HUES64 (cell line): ENCODE data around the gene ALDH5A1.

Experiments
- H3K27ac ChIP-seq: 2 replicates; pipeline ENCODE4 v1.7.0; 2013; ENCODE audit warnings: low read depth, low read length, inconsistent platforms
- H3K27me3 ChIP-seq: 2 replicates; pipeline ENCODE4 v1.6.1; 2013; ENCODE audit warnings: mild to moderate bottlenecking, low read length; ENCODE audit not compliant: insufficient read depth
- H3K36me3 ChIP-seq: 2 replicates; pipeline ENCODE4 v1.6.1; 2013; ENCODE audit warnings: mild to moderate bottlenecking, low read length; ENCODE audit not compliant: insufficient read depth
- H3K4me1 ChIP-seq: 2 replicates; pipeline ENCODE4 v1.6.1; 2013; ENCODE audit warnings: mild to moderate bottlenecking, low read length, moderate library complexity; ENCODE audit not compliant: insufficient read depth
- H3K4me3 ChIP-seq: 2 replicates; pipeline ENCODE4 v1.5.1; 2013; ENCODE audit warnings: mild to moderate bottlenecking, low read length, moderate library complexity
- H3K9ac ChIP-seq: 2 replicates; pipeline ENCODE4 v1.6.1; 2013; ENCODE audit warnings: mild to moderate bottlenecking, low read depth, low read length
- H3K9me3 ChIP-seq: 2 replicates; pipeline ENCODE4 v1.6.1; 2013; ENCODE audit warnings: low read depth, low read length; ENCODE audit not compliant: insufficient read depth
- WGBS: fragments of 150-250, 120-280 bp; methylation state at CpG from one replicate; pipeline ENCODE4 v1.1.7; 2013; ENCODE audit warnings: missing lambda C conversion rate; 5-methylcytosine and 5-hydroxymethylcytosine counted together

ALDH5A1 gene

GRCh38 chr6:24486065-24486464 lies 8.7 kb upstream of the ALDH5A1 start:
- H3K4me1 ChIP-seq = no peaks in the 10 kb centered on the region
- no peak overlapping the region for H3K4me3 ChIP-seq
- WGBS = 93% methylated on average over 4 of the region's 4 CpGs
- H3K27me3 ChIP-seq = no peaks in the 10 kb centered on the region
- H3K9ac ChIP-seq = no peak overlapping the region
- H3K27ac ChIP-seq = no peak overlapping the region
- H3K36me3 ChIP-seq = no peaks in the 10 kb centered on the region
- H3K9me3 ChIP-seq = no peaks in the 10 kb centered on the region

- H3K4me3 ChIP-seq = no peak within 1 kb of the TSS
- H3K27me3 ChIP-seq = peaks cover 12% of the 10 kb centered on the region
- no peaks in the 10 kb centered on the region for H3K4me1 ChIP-seq
- H3K36me3 ChIP-seq = no peaks in the 10 kb centered on the region
- no peak within 1 kb of the TSS for H3K27ac ChIP-seq
- WGBS = 90% methylated on average over 6 of the region's 6 CpGs
- H3K9me3 ChIP-seq = no peaks in the 10 kb centered on the region
- H3K9ac ChIP-seq = no peak within 1 kb of the TSS
Observed at GRCh38 chr6:24489470-24489869, 5.3 kb upstream of the ALDH5A1 start, which contains the start of gene GPLD1. Gene GPLD1, minus strand, starts transcription at chr6:24489578. Its CDS starts 67 bp downstream, at chr6:24489511.

GRCh38 chr6:24489881-24490280 lies 4.9 kb upstream of the ALDH5A1 start:
- WGBS = 100% methylated on average over 1 of the region's 2 CpGs
- no peaks in the 10 kb centered on the region for H3K9me3 ChIP-seq
- H3K27me3 ChIP-seq = peaks cover 15% of the 10 kb centered on the region
- H3K4me3 ChIP-seq = no peak overlapping the region
- no peaks in the 10 kb centered on the region for H3K36me3 ChIP-seq
- H3K27ac ChIP-seq = no peak overlapping the region
- H3K9ac ChIP-seq = no peak overlapping the region
- no peaks in the 10 kb centered on the region for H3K4me1 ChIP-seq

- Histone ChIP-seq H3K9ac (no peak overlapping the region), H3K4me1 (peaks cover 4% of the 10 kb centered on the region; the same call in 1 of the 2 replicates), H3K9me3 (no peaks in the 10 kb centered on the region), H3K4me3 (no peak overlapping the region), H3K36me3 (no peaks in the 10 kb centered on the region), H3K27ac (no peak overlapping the region), H3K27me3 (peaks cover 19% of the 10 kb centered on the region)
- 83% methylated on average over 4 of the region's 4 CpGs for WGBS
Observed at GRCh38 chr6:24490948-24491347, 3.8 kb upstream of the ALDH5A1 start.

GRCh38 chr6:24492475-24492874 lies 2.3 kb upstream of the ALDH5A1 start:
- no peak overlapping the region for H3K27ac ChIP-seq
- H3K36me3 ChIP-seq = no peaks in the 10 kb centered on the region
- peaks cover 31% of the 10 kb centered on the region for H3K27me3 ChIP-seq
- H3K4me3 ChIP-seq = no peak overlapping the region
- no peak overlapping the region for H3K9ac ChIP-seq
- no peaks in the 10 kb centered on the region for H3K9me3 ChIP-seq
- WGBS = 66% methylated on average over 2 of the region's 3 CpGs
- H3K4me1 ChIP-seq = peaks cover 5% of the 10 kb centered on the region; the same call in 1 of the 2 replicates

- Histone ChIP-seq H3K4me1 (peaks cover 5% of the 10 kb centered on the region; the same call in 1 of the 2 replicates), H3K4me3 (peak overlapping the region; percentile 72), H3K27me3 (peaks cover 31% of the 10 kb centered on the region), H3K27ac (no peak overlapping the region), H3K36me3 (no peaks in the 10 kb centered on the region), H3K9ac (peak overlapping the region; percentile 71), H3K9me3 (no peaks in the 10 kb centered on the region)
- 31% methylated on average over 36 of the region's 36 CpGs for WGBS
Observed at GRCh38 chr6:24493945-24494820, 586 bp upstream of the ALDH5A1 start.

GRCh38 chr6:24497254-24497970 lies 2.6 kb downstream of the ALDH5A1 start:
- 90% methylated on average over 11 of the region's 11 CpGs for WGBS

GRCh38 chr6:24500683-24501082 lies 5.9 kb downstream of the ALDH5A1 start:
- Histone ChIP-seq H3K27ac (no peak overlapping the region), H3K4me1 (peaks cover 10% of the 10 kb centered on the region; the same call in 1 of the 2 replicates), H3K9ac (no peak overlapping the region), H3K9me3 (no peaks in the 10 kb centered on the region), H3K27me3 (peaks cover 15% of the 10 kb centered on the region; the same call in 1 of the 2 replicates), H3K36me3 (no peaks in the 10 kb centered on the region), H3K4me3 (no peak overlapping the region)
- WGBS = 100% methylated on average over 1 of the region's 3 CpGs

More at GRCh38 chr6:24497254-24497970, 2.6 kb downstream of the ALDH5A1 start:
- Histone ChIP-seq H3K27me3 (peaks cover 31% of the 10 kb centered on the region), H3K9ac (no peak overlapping the region), H3K4me1 (peaks cover 11% of the 10 kb centered on the region; the same call in 1 of the 2 replicates), H3K36me3 (no peaks in the 10 kb centered on the region), H3K9me3 (no peaks in the 10 kb centered on the region), H3K27ac (no peak overlapping the region), H3K4me3 (no peak overlapping the region)

- Histone ChIP-seq H3K9me3 (no peaks in the 10 kb centered on the region), H3K4me1 (peaks cover 6% of the 10 kb centered on the region; the same call in 1 of the 2 replicates), H3K27me3 (peaks cover 8% of the 10 kb centered on the region; the same call in 1 of the 2 replicates), H3K36me3 (no peaks in the 10 kb centered on the region), H3K9ac (no peak overlapping the region), H3K27ac (no peak overlapping the region), H3K4me3 (no peak overlapping the region)
- 90% methylated on average over 2 of the region's 2 CpGs for WGBS
Observed at GRCh38 chr6:24501374-24501773, 6.6 kb downstream of the ALDH5A1 start.

GRCh38 chr6:24501914-24502313 lies 7.1 kb downstream of the ALDH5A1 start:
- H3K4me1 ChIP-seq = peaks cover 6% of the 10 kb centered on the region; the same call in 1 of the 2 replicates
- H3K4me3 ChIP-seq = no peak overlapping the region
- no peak overlapping the region for H3K9ac ChIP-seq
- no peaks in the 10 kb centered on the region; the same call in 1 of the 2 replicates for H3K9me3 ChIP-seq
- H3K27ac ChIP-seq = no peak overlapping the region
- no peaks in the 10 kb centered on the region for H3K36me3 ChIP-seq
- H3K27me3 ChIP-seq = 0 out of 2 replicates have a peak, but pooled peaks cover 3% of the 10 kb centered on the region

- Histone ChIP-seq H3K9me3 (no peaks in the 10 kb centered on the region; the same call in 1 of the 2 replicates), H3K36me3 (no peaks in the 10 kb centered on the region), H3K9ac (no peak overlapping the region), H3K4me1 (peaks cover 6% of the 10 kb centered on the region; the same call in 1 of the 2 replicates), H3K27ac (no peak overlapping the region), H3K27me3 (no peaks in the 10 kb centered on the region), H3K4me3 (no peak overlapping the region)
- WGBS = 100% methylated on average over 1 of the region's 1 CpG
Observed at GRCh38 chr6:24504287-24504648, 9.5 kb downstream of the ALDH5A1 start.
